Astrocyte (in vitro differentiated cells and primary cell): ENCODE data around the gene TTPAL. TPM values are rescaled to one million over a fixed set of nuclear protein-coding genes. Genes with fewer than 3 reads are reported as not detected.

Source experiments
- DNase-seq: peaks from one replicate; pipeline ENCODE4 v3.0.0-alpha.2; 2010; ENCODE audit warnings: low read depth
- FAIRE-seq: peaks from 2 replicates; lab custom pipeline; 2011; peaks lifted over from hg19 to GRCh38; lab: Jason Lieb, UNC
- H2AFZ ChIP-seq: 2 replicates; pipeline ENCODE4 v1.6.0; 2012; ENCODE audit warnings: low read depth, low read length, inconsistent platforms
- H3K27ac ChIP-seq: 2 replicates; pipeline ENCODE4 v1.5.1; 2011; ENCODE audit warnings: low read depth, low read length, inconsistent platforms
- H3K27me3 ChIP-seq: 2 replicates; pipeline ENCODE4 v1.6.0; 2011; ENCODE audit warnings: low read length, inconsistent platforms; ENCODE audit not compliant: insufficient read depth
- H3K36me3 ChIP-seq: 2 replicates; pipeline ENCODE4 v1.5.1; 2011; ENCODE audit warnings: low read length, inconsistent platforms; ENCODE audit not compliant: insufficient read depth
- H3K4me1 ChIP-seq: 2 replicates; pipeline ENCODE4 v1.5.1; 2011; ENCODE audit warnings: low read length, inconsistent platforms; ENCODE audit not compliant: insufficient read depth
- H3K4me2 ChIP-seq: 2 replicates; pipeline ENCODE4 v1.6.0; 2012; ENCODE audit warnings: low read length, inconsistent platforms
- H3K4me3 ChIP-seq: 2 replicates; pipeline ENCODE4 v1.5.1; 2011; ENCODE audit warnings: low read depth, mild to moderate bottlenecking, low read length, inconsistent platforms; ENCODE audit not compliant: insufficient read depth
- H3K79me2 ChIP-seq: 2 replicates; pipeline ENCODE4 v1.6.0; 2012; ENCODE audit warnings: mild to moderate bottlenecking, low read length, inconsistent platforms; ENCODE audit not compliant: insufficient read depth
- H3K9ac ChIP-seq: 2 replicates; pipeline ENCODE4 v1.6.0; 2012; ENCODE audit warnings: mild to moderate bottlenecking, low read length, inconsistent platforms
- H3K9me3 ChIP-seq: 2 replicates; pipeline ENCODE4 v1.5.1; 2012; ENCODE audit warnings: low read depth, mild to moderate bottlenecking, low read length, inconsistent platforms; ENCODE audit not compliant: insufficient read depth
- H4K20me1 ChIP-seq: 2 replicates; pipeline ENCODE4 v1.6.0; 2012; ENCODE audit warnings: low read length, inconsistent platforms; ENCODE audit not compliant: insufficient read depth
- H3K27ac Mint-ChIP-seq: one replicate; pipeline ENCODE4 v1.8.0; 2021; ENCODE audit warnings: mild to moderate bottlenecking, mixed read lengths; ENCODE audit not compliant: unreplicated experiment
- H3K27me3 Mint-ChIP-seq: one replicate; pipeline ENCODE4 v1.8.0; 2021; ENCODE audit warnings: low read depth, mixed read lengths; ENCODE audit not compliant: unreplicated experiment
- H3K36me3 Mint-ChIP-seq: one replicate; pipeline ENCODE4 v1.8.0; 2021; ENCODE audit warnings: low read depth, mixed read lengths; ENCODE audit not compliant: unreplicated experiment
- H3K4me1 Mint-ChIP-seq: one replicate; pipeline ENCODE4 v1.8.0; 2021; ENCODE audit warnings: low read depth, mixed read lengths; ENCODE audit not compliant: unreplicated experiment
- H3K4me3 Mint-ChIP-seq: one replicate; pipeline ENCODE4 v1.8.0; 2021; ENCODE audit warnings: mild to moderate bottlenecking, moderate library complexity, mixed read lengths; ENCODE audit not compliant: unreplicated experiment
- H3K9me3 Mint-ChIP-seq: one replicate; pipeline ENCODE4 v1.8.0; 2021; ENCODE audit warnings: mild to moderate bottlenecking, mixed read lengths; ENCODE audit not compliant: unreplicated experiment
- CTCF ChIP-seq: IDR thresholded peaks from 2 replicates; pipeline ENCODE4 v1.5.1; 2011; ENCODE audit warnings: low read depth, mild to moderate bottlenecking, inconsistent platforms, low read length, moderate library complexity; ENCODE audit not compliant: insufficient read depth
- EZH2 ChIP-seq: IDR thresholded peaks from 2 replicates; pipeline ENCODE4 v1.6.1; 2012; ENCODE audit warnings: mild to moderate bottlenecking, low read length, inconsistent platforms; ENCODE audit not compliant: insufficient read depth
- total RNA-seq: library from RNA; stranded (reverse); gene quantifications from 2 replicates; pipeline ENCODE4 v1.2.1, GENCODE V29; 2021

The TTPAL gene
- total RNA-seq, 1 donor from 2014 or later, result 23.3 TPM

- Mint-ChIP-seq H3K36me3 (peaks cover 2% of the 10 kb centered on the region), H3K4me3 (peak overlapping the region; percentile 93), H3K27ac (peak overlapping the region; percentile 90), H3K27me3 (no peaks in the 10 kb centered on the region), H3K4me1 (peaks cover 10% of the 10 kb centered on the region), H3K9me3 (no peaks in the 10 kb centered on the region)
- Histone ChIP-seq H2AFZ (peak overlapping the region; percentile 83), H3K9me3 (no peaks in the 10 kb centered on the region), H3K4me2 (peak overlapping the region; percentile 99), H3K4me1 (peaks cover 18% of the 10 kb centered on the region), H3K79me2 (peaks cover 25% of the 10 kb centered on the region), H3K27ac (peak overlapping the region; percentile 78), H3K36me3 (peaks cover 8% of the 10 kb centered on the region), H3K27me3 (peaks cover 2% of the 10 kb centered on the region), H3K9ac (peak overlapping the region; percentile 95), H3K4me3 (peak overlapping the region; percentile 86), H4K20me1 (no peaks in the 10 kb centered on the region)
- TF ChIP-seq EZH2 (no peak), CTCF (no peak)
- FAIRE-seq (no peak), DNase-seq (no peak)
Measured at GRCh38 chr20:44475372-44475693, 341 bp upstream of the TTPAL start.

DNA sequence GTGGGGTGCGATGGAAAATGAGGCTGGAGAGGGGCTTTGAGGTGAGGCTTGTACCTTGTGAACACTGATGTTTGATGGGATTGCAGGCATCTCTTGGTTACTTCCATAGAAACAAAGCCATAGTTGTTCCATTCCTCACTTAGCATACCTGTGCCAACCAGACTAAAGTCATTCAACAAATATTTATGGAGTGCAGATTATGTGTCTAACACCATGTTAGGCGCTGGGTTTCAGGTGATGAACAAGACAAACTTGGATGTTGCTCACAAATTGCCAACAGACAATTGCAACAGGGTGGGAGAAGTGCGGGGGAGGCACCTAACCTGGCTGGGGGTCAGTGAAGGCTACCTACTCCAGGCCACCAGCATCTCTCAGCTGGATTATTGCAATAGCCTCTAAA, 1.5 kb downstream of the TTPAL start:
- H3K27me3 ChIP-seq, result no peaks in the 10 kb centered on the region
- H3K9me3 ChIP-seq, result no peaks in the 10 kb centered on the region
- H3K79me2 ChIP-seq, result peaks cover 25% of the 10 kb centered on the region
- no peak for DNase-seq
- H3K4me3 ChIP-seq, result peak overlapping the region; percentile 86
- Mint-ChIP-seq H3K4me1 (peaks cover 10% of the 10 kb centered on the region), H3K9me3 (no peaks in the 10 kb centered on the region), H3K4me3 (peak overlapping the region; percentile 93), H3K27me3 (no peaks in the 10 kb centered on the region), H3K36me3 (peaks cover 10% of the 10 kb centered on the region), H3K27ac (peak overlapping the region; percentile 90)
- H2AFZ ChIP-seq, result no peak overlapping the region
- peaks cover 18% of the 10 kb centered on the region for H3K4me1 ChIP-seq
- H3K4me2 ChIP-seq, result peak overlapping the region; percentile 99
- FAIRE-seq, result no peak
- H4K20me1 ChIP-seq, result no peaks in the 10 kb centered on the region
- peak overlapping the region; percentile 95 for H3K9ac ChIP-seq
- peak overlapping the region; percentile 78 for H3K27ac ChIP-seq
- peaks cover 8% of the 10 kb centered on the region for H3K36me3 ChIP-seq
- no peak for TF ChIP-seq CTCF
- no peak for TF ChIP-seq EZH2

DNA sequence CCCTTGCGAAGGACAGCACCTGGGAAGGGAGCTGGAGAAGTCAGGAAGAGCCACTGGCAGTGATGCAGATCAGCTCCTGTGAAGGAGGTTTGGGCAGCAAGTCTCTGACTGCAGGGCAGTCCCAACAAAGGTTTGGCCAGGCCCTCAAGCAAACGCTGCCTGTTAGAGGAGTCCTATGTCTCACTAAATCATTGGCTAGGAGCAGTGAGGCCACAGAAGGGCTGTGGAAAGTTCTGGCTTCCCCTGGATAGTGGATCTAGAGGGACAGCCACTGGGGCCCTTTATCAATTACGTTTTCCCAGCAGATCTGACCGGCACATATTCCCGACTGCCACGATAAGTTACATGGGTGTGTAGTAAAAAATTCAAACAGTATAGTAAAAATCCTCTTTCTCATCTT, 2.5 kb downstream of the TTPAL start:
- Histone ChIP-seq H3K4me3 (no peak overlapping the region), H3K79me2 (peaks cover 25% of the 10 kb centered on the region), H3K36me3 (peaks cover 8% of the 10 kb centered on the region), H3K9ac (no peak overlapping the region), H2AFZ (no peak overlapping the region), H3K4me1 (peaks cover 18% of the 10 kb centered on the region), H3K4me2 (no peak overlapping the region), H3K27ac (no peak overlapping the region), H3K9me3 (no peaks in the 10 kb centered on the region), H3K27me3 (no peaks in the 10 kb centered on the region), H4K20me1 (no peaks in the 10 kb centered on the region)
- peaks cover 11% of the 10 kb centered on the region for H3K36me3 Mint-ChIP-seq
- TF ChIP-seq EZH2 (no peak), CTCF (no peak)
- no peak overlapping the region for H3K27ac Mint-ChIP-seq
- H3K9me3 Mint-ChIP-seq, result no peaks in the 10 kb centered on the region
- no peaks in the 10 kb centered on the region for H3K27me3 Mint-ChIP-seq
- DNase-seq (no peak), FAIRE-seq (no peak)
- H3K4me3 Mint-ChIP-seq, result no peak overlapping the region
- peaks cover 10% of the 10 kb centered on the region for H3K4me1 Mint-ChIP-seq
